CD8-positive, alpha-beta memory T cell (primary cell): Measurements from ENCODE around the gene TBC1D4. TPM values are rescaled to one million over a fixed set of nuclear protein-coding genes. Genes with fewer than 3 reads are reported as not detected.

Experiments used
- CTCF ChIA-PET: fragments of 350-600 bp; sonication (Branson Sonifier 250); formaldehyde crosslinking; loops from one replicate; lab custom pipeline; 2021; ENCODE audit warnings: antibody characterized with exemption; lab: Charles Lee
- POLR2A ChIA-PET: fragments of 350-600 bp; sonication (Branson Sonifier 250); formaldehyde crosslinking; loops from one replicate; lab custom pipeline; 2021; ENCODE audit warnings: antibody characterized with exemption; lab: Charles Lee
- DNase-seq, 5 donors: peaks; one replicate each; pipeline versions ENCODE4 v3.0.0 to v3.0.0-alpha.2; 2020 to 2022; ENCODE audit warnings: mixed read lengths in 1 of 5
- H3K27ac ChIP-seq: one replicate; pipeline ENCODE4 v1.7.0; 2013; ENCODE audit warnings: low read depth, mild to moderate bottlenecking, low read length, moderate library complexity
- H3K27me3 ChIP-seq: 2 replicates; pipeline ENCODE4 v1.7.0; 2013; ENCODE audit warnings: low read length, mild to moderate bottlenecking; ENCODE audit not compliant: insufficient read depth, poor library complexity, severe bottlenecking
- H3K36me3 ChIP-seq: 2 replicates; pipeline ENCODE4 v1.7.0; 2013; ENCODE audit warnings: mild to moderate bottlenecking, low read length, moderate library complexity; ENCODE audit not compliant: insufficient read depth
- H3K4me1 ChIP-seq: 2 replicates; pipeline ENCODE4 v1.7.0; 2013; ENCODE audit warnings: mild to moderate bottlenecking, low read length, moderate library complexity; ENCODE audit not compliant: insufficient read depth
- H3K4me3 ChIP-seq: 2 replicates; pipeline ENCODE4 v1.7.0; 2013; ENCODE audit warnings: mild to moderate bottlenecking, low read length
- H3K9me3 ChIP-seq: 2 replicates; pipeline ENCODE4 v1.7.0; 2013; ENCODE audit warnings: mild to moderate bottlenecking, low read length
- H3K27ac Mint-ChIP-seq, 8 donors: one replicate each; pipeline ENCODE4 v1.8.0; 2020 to 2021; ENCODE audit warnings: mixed read lengths in 8 of 8, mild to moderate bottlenecking in 6 of 8, inconsistent platforms in 3 of 8, moderate library complexity in 3 of 8
- H3K27me3 Mint-ChIP-seq, 2 donors: one replicate each; pipeline ENCODE4 v1.8.0; 2020 to 2021; ENCODE audit warnings: mixed read lengths in 2 of 2, mild to moderate bottlenecking in 1 of 2, moderate library complexity in 1 of 2
- H3K36me3 Mint-ChIP-seq, 3 donors: one replicate each; pipeline ENCODE4 v1.8.0; 2020 to 2021; ENCODE audit warnings: mixed read lengths in 3 of 3, inconsistent platforms in 1 of 3, mild to moderate bottlenecking in 1 of 3
- H3K4me1 Mint-ChIP-seq, 3 donors: one replicate each; pipeline ENCODE4 v1.8.0; 2020 to 2021; ENCODE audit warnings: mixed read lengths in 3 of 3, inconsistent platforms in 1 of 3, mild to moderate bottlenecking in 1 of 3
- H3K4me3 Mint-ChIP-seq, 7 donors: one replicate each; pipeline ENCODE4 v1.8.0; 2020 to 2021; ENCODE audit warnings: mixed read lengths in 7 of 7, mild to moderate bottlenecking in 6 of 7, moderate library complexity in 4 of 7, inconsistent platforms in 2 of 7
- H3K9me3 Mint-ChIP-seq, 5 donors: one replicate each; pipeline ENCODE4 v1.8.0; 2020 to 2022; ENCODE audit warnings: mixed read lengths in 5 of 5, mild to moderate bottlenecking in 3 of 5, moderate library complexity in 2 of 5, inconsistent platforms in 1 of 5
- polyA plus RNA-seq: library from polyadenylated mRNA; unstranded; fragments of 300-500 nt; fragmentation: Illumina TruSeq; gene quantifications from one replicate; pipeline ENCODE4 v1.2.3, GENCODE V29; 2021
- total RNA-seq, 2 experiments: library from RNA; stranded (reverse); gene quantifications; one replicate each; pipeline ENCODE4 v1.2.3, GENCODE V29; 2021

Gene TBC1D4
- total and polyA plus RNA-seq, 3 experiments from 2014 or later: 10.7 to 50.8 (median 45.7) TPM

DNA sequence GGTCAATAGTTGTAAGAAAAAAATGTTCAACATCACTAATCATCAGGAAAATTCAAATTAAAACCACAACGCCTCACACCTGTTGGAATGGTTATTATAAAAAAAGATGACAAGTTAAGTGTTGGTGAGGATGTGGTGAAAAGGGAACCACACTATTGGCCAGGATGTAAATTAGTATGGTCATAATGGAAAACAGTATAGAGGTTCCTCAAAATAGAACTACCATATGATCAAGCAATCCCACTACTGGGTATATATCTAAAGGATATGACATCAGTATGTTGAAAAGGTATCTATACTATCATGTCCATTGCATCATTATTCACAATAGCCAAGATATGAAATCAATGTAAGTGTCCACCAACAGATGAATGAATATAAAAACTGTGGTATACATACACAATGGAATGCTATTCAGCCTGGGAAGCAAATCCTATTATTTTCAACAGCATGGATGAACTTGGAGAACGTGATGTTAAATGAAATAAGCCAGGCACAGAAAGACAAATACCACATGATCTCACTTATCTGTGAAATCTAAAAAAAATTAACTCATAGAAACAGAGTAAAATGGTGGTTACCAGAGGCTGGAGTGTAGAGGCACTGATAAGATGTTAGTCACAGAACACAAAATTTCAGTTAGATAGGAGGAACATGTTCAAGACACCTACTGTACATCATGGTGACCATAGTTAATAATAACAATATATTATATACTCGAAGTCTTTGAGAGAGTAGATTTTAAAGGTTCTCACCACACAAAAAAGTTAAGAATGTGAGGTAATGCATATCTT, 56.6 kb downstream of the TBC1D4 start:
- Histone ChIP-seq H3K36me3 (no peaks in the 10 kb centered on the region), H3K4me3 (no peak overlapping the region), H3K27ac (no peak overlapping the region), H3K9me3 (no peaks in the 10 kb centered on the region), H3K4me1 (no peaks in the 10 kb centered on the region), H3K27me3 (no peaks in the 10 kb centered on the region)
- peaks cover 13 to 49% of the 10 kb centered on the region in 2 donors for H3K27me3 Mint-ChIP-seq
- no peak for DNase-seq
- POLR2A ChIA-PET: no interaction called here
- H3K27ac Mint-ChIP-seq: no peak overlapping the region
- CTCF ChIA-PET: no interaction called here
- no peaks in the 10 kb centered on the region for H3K9me3 Mint-ChIP-seq
- H3K36me3 Mint-ChIP-seq: no peaks in the 10 kb centered on the region
- no peaks in the 10 kb centered on the region for H3K4me1 Mint-ChIP-seq
- no peak overlapping the region for H3K4me3 Mint-ChIP-seq

DNA sequence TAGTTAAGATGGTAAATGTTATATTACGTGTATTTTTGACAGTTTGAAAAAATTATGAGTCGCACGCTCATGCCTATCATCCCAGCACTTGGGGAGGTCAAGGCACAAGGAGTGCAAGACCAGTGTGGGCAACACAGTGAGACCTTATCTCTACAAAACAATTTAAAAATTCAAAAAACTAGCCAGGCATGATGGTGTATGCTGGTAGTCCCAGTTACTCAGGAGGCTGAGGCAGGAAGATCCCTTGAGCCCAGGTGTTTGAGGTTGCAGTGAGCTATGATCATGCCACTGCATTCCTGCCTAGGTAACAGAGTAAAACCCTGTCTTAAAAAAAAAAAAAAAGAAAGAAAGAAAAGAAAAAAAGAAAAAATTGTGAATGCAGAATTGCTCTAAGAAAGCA, 58.0 kb downstream of the TBC1D4 start:
- peaks cover 13 to 45% of the 10 kb centered on the region in 2 donors for H3K27me3 Mint-ChIP-seq
- ChIA-PET POLR2A (no interaction called here), CTCF (no interaction called here)
- Histone ChIP-seq H3K4me3 (no peak overlapping the region), H3K9me3 (no peaks in the 10 kb centered on the region), H3K36me3 (no peaks in the 10 kb centered on the region), H3K27ac (no peak overlapping the region), H3K27me3 (no peaks in the 10 kb centered on the region), H3K4me1 (no peaks in the 10 kb centered on the region)
- H3K4me1 Mint-ChIP-seq: no peaks in the 10 kb centered on the region
- H3K27ac Mint-ChIP-seq: no peak overlapping the region
- no peaks in the 10 kb centered on the region for H3K36me3 Mint-ChIP-seq
- H3K4me3 Mint-ChIP-seq: no peak overlapping the region
- DNase-seq: no peak
- no peaks in the 10 kb centered on the region for H3K9me3 Mint-ChIP-seq

DNA sequence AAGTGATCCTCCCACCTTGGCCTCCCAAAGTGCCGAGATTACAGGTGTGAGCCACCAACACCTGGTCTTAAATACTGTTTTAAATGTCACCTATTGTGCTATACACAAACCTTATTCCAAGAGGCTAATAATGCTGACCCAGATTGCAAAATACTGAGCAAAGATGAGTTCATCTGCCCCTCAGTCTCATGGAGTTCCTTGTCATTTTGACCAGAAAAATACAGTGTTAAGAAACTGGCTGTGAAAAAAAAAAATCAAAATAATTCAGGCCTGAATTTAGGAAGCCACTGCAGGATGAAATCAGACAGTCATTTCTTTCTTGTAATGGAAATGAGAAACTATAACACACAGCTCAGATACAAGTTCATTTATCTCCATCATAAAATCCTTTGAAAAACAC, 59.9 kb downstream of the TBC1D4 start:
- no peak overlapping the region for H3K27ac ChIP-seq
- Mint-ChIP-seq H3K27ac (no peak overlapping the region), H3K36me3 (no peaks in the 10 kb centered on the region), H3K4me1 (no peaks in the 10 kb centered on the region), H3K4me3 (no peak overlapping the region), H3K9me3 (no peaks in the 10 kb centered on the region), H3K27me3 (peaks cover 7 to 33% of the 10 kb centered on the region in 2 donors)
- no peaks in the 10 kb centered on the region for H3K4me1 ChIP-seq
- no peaks in the 10 kb centered on the region for H3K36me3 ChIP-seq
- H3K27me3 ChIP-seq: no peaks in the 10 kb centered on the region
- DNase-seq: no peak
- H3K4me3 ChIP-seq: no peak overlapping the region
- ChIA-PET POLR2A (no interaction called here), CTCF (no interaction called here)
- no peaks in the 10 kb centered on the region for H3K9me3 ChIP-seq

DNA sequence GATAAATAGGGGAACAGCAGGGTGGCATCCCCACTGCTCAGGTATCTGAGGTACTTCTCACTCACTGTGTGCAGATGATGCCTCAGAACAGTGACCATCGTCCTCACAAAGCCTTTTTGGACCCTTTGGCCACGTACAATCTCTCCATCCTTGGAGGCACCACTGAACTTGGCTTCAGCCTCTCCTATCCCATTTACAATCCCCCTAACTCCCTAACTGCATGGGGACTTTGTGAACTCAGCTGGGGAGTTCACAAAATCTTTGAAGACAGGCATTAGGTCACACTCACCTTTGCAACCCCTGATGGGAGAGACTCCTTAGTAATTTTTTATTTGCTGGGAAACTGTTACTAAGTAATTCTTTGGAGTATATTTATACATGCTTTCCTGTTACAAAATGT, 60.8 kb downstream of the TBC1D4 start:
- Mint-ChIP-seq H3K9me3 (no peaks in the 10 kb centered on the region), H3K36me3 (no peaks in the 10 kb centered on the region), H3K27me3 (peaks cover 6 to 31% of the 10 kb centered on the region in 2 donors), H3K4me3 (no peak overlapping the region), H3K4me1 (no peaks in the 10 kb centered on the region), H3K27ac (no peak overlapping the region)
- ChIA-PET CTCF (no interaction called here), POLR2A (no interaction called here)
- no peaks in the 10 kb centered on the region for H3K36me3 ChIP-seq
- no peaks in the 10 kb centered on the region for H3K27me3 ChIP-seq
- H3K4me1 ChIP-seq: no peaks in the 10 kb centered on the region
- DNase-seq: no peak
- H3K27ac ChIP-seq: no peak overlapping the region
- H3K9me3 ChIP-seq: no peaks in the 10 kb centered on the region
- H3K4me3 ChIP-seq: no peak overlapping the region

DNA sequence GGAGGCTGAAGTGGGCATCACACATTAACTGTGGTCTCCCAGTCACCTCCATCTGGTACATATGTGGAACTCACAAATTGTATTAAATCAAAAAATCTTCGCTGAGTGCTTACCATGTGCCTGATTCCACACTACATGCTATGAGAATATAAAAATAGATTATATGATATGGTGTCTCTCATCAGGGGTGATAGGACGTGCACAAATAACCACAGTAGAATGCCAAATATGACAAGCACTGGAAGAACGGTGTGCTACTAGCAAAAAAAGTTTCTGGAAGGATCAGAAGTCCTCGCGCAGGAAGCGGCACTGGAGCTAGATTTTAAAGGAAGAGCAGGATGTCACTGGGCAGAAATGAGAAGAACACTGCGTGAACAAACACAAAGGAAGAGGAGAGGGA, 62.3 kb downstream of the TBC1D4 start:
- no peaks in the 10 kb centered on the region for H3K36me3 Mint-ChIP-seq
- H3K4me3 Mint-ChIP-seq: no peak overlapping the region
- H3K9me3 Mint-ChIP-seq: no peaks in the 10 kb centered on the region
- no peak overlapping the region for H3K27ac Mint-ChIP-seq
- no peak overlapping the region for H3K27ac ChIP-seq
- H3K27me3 Mint-ChIP-seq: peaks cover 2 to 24% of the 10 kb centered on the region in 2 donors
- H3K4me1 ChIP-seq: no peaks in the 10 kb centered on the region
- H3K9me3 ChIP-seq: no peaks in the 10 kb centered on the region
- DNase-seq: no peak
- ChIA-PET CTCF (no interaction called here), POLR2A (no interaction called here)
- H3K36me3 ChIP-seq: no peaks in the 10 kb centered on the region
- no peaks in the 10 kb centered on the region for H3K27me3 ChIP-seq
- H3K4me1 Mint-ChIP-seq: no peaks in the 10 kb centered on the region
- H3K4me3 ChIP-seq: no peak overlapping the region

DNA sequence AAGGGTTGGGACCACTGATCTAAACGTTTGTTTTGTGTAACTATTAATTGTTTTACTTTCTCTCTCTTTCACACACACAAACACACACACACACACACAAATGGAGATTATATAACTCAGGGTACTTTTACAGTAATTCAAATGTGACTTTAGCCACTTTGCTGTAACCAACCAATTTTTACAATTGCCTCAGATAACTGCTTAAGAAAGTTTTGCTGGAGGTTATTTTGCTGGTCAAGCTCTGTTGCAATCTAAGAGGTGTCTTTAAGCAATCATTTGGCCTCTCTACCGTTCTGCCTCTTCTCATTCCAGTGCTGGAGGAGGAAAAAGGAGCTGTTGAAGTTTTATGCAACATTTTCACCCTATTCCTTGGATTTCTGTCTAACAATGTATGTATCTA, 63.0 kb downstream of the TBC1D4 start:
- DNase-seq: no peak
- H3K9me3 ChIP-seq: no peaks in the 10 kb centered on the region
- CTCF ChIA-PET: no interaction called here
- H3K27me3 ChIP-seq: no peaks in the 10 kb centered on the region
- no peaks in the 10 kb centered on the region for H3K4me1 ChIP-seq
- H3K4me3 ChIP-seq: no peak overlapping the region
- no peak overlapping the region for H3K27ac Mint-ChIP-seq
- no peak overlapping the region for H3K27ac ChIP-seq
- no peak overlapping the region for H3K4me3 Mint-ChIP-seq
- POLR2A ChIA-PET: no interaction called here
- peaks cover 4 to 20% of the 10 kb centered on the region in 2 donors for H3K27me3 Mint-ChIP-seq
- no peaks in the 10 kb centered on the region for H3K36me3 ChIP-seq
- H3K36me3 Mint-ChIP-seq: no peaks in the 10 kb centered on the region
- H3K9me3 Mint-ChIP-seq: no peaks in the 10 kb centered on the region
- no peaks in the 10 kb centered on the region for H3K4me1 Mint-ChIP-seq

DNA sequence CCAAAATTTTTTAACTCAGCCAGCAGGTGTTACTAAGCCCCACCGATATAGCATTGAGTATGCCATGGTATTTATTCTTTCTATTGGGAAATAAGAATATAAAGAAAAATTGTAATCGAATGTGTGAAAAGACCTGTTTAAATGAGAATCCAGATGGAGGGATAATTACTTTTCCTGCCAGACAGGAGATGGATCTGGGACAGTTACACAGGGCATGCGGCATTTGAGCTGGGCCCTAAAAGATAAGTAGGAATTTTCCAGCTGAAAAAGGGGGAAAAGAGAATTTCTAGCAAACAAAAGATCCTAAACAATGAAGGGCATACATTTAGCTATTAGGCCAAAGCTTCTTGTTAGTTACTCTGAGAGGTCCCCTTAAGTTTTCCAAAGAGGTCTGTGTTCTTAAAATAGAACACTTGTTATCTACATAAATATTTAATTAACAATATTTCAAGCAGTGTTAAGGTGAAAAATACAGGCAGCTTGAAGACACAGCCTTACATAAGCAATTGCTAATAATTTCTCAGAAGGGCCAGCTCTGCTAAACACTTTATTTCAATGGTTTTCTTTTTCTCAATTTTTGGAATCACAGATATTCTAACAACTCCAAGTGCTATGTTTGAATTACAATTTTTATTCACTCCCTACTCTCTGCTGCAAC, 63.7 kb downstream of the TBC1D4 start:
- Histone ChIP-seq H3K27ac (no peak overlapping the region), H3K9me3 (no peaks in the 10 kb centered on the region), H3K36me3 (no peaks in the 10 kb centered on the region), H3K4me1 (no peaks in the 10 kb centered on the region), H3K27me3 (no peaks in the 10 kb centered on the region), H3K4me3 (no peak overlapping the region)
- ChIA-PET POLR2A (no interaction called here), CTCF (no interaction called here)
- H3K4me3 Mint-ChIP-seq: no peak overlapping the region
- no peaks in the 10 kb centered on the region for H3K36me3 Mint-ChIP-seq
- H3K27ac Mint-ChIP-seq: no peak overlapping the region
- DNase-seq: no peak
- H3K27me3 Mint-ChIP-seq: peaks cover 3 to 20% of the 10 kb centered on the region in 2 donors
- H3K9me3 Mint-ChIP-seq: no peaks in the 10 kb centered on the region
- H3K4me1 Mint-ChIP-seq: no peaks in the 10 kb centered on the region

DNA sequence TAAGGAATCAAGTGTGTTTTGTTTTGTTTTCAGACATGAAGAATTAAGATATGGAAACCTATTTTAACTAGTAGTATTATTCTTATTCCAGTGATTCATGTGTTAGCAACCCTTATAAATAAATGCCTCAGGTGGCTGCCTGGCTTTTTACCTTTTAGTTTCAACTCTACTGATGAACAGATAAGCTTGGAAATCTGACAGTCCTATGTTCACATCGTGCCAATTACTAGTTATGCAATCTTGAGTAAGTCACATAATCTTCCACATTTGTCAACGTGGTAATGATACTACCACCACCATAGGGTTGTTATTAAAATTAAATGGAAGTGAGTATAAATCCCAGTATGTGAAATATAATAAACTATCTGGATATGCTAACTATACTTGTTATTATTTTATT, 64.3 kb downstream of the TBC1D4 start:
- POLR2A ChIA-PET: no interaction called here
- no peaks in the 10 kb centered on the region for H3K4me1 ChIP-seq
- no peaks in the 10 kb centered on the region for H3K36me3 ChIP-seq
- DNase-seq: no peak
- H3K27me3 Mint-ChIP-seq: peaks cover 2 to 20% of the 10 kb centered on the region in 2 donors
- H3K4me1 Mint-ChIP-seq: no peaks in the 10 kb centered on the region
- no peaks in the 10 kb centered on the region for H3K27me3 ChIP-seq
- no peaks in the 10 kb centered on the region for H3K36me3 Mint-ChIP-seq
- H3K27ac ChIP-seq: no peak overlapping the region
- no peaks in the 10 kb centered on the region for H3K9me3 ChIP-seq
- no peak overlapping the region for H3K27ac Mint-ChIP-seq
- H3K9me3 Mint-ChIP-seq: no peaks in the 10 kb centered on the region
- H3K4me3 ChIP-seq: no peak overlapping the region
- CTCF ChIA-PET: no interaction called here
- no peak overlapping the region for H3K4me3 Mint-ChIP-seq
